ENCODE measurements around the gene ATG10. TPM values are rescaled to one million over a fixed set of nuclear protein-coding genes. Genes with fewer than 3 reads are reported as not detected.
"Not testable (repeated sequence)": the region's sequence is repeated elsewhere in the genome, so short reads cannot be mapped to it uniquely, and the experiment has no call there.

Gene ATG10
- total RNA-seq, 1 experiment from 2014 or later = 11.2 TPM

DNA sequence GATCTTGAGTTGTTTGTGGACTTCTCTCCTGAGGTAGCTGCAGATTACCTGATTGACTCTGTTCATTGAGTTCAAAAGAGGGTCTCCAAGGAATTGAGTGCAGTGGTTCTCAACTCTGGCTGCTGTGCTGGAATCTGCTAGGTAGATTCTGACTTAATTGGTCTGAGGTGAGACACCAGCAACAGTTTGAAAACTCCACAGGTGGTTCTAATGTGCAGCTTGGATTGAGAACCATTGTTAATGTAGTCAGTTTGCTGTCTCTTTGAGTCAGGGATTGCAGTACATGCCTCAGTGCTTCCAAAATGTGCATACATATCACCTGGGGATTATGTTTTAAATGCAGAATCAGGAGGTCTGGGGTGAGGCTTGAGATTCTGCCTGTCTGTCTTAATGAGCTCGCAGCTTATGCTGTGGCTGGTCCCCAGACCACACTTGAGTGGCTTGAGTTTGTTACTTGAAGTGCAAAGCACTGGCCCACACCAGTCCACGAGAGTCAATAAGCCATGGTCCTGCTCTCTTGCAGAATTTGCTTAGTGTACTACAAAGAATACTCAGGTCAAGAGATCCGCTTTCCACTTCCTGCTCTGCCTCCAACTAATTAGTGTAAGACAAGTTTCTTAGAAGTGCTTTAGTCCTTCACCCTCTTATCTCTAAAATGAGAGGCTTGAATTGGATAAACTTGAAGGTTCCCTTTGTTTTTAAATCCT is 82.3 kb downstream of the ATG10 start:
- no peak for DNase-seq (ENCODE audit: low read depth)

DNA sequence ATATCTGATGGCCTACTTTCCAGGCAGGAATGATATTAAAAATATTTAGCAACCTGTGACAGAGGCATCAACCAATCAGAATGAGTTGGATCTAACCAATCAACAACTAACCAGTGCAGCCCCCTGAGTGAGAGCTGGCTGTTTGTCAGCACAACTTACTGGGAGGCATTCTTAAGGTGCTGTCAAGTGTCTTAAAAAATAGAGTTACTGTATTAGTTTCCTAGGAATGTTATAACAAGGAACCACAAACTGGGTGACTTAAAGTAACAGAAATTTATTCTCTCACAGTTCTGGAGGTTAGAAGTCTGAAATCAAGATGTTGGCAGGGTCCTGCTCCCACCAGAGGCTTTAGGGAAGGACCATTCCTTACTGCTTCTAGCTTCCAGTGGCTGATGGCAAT is 85.2 kb downstream of the ATG10 start:
- no peak for DNase-seq (ENCODE audit: low read depth)

DNA sequence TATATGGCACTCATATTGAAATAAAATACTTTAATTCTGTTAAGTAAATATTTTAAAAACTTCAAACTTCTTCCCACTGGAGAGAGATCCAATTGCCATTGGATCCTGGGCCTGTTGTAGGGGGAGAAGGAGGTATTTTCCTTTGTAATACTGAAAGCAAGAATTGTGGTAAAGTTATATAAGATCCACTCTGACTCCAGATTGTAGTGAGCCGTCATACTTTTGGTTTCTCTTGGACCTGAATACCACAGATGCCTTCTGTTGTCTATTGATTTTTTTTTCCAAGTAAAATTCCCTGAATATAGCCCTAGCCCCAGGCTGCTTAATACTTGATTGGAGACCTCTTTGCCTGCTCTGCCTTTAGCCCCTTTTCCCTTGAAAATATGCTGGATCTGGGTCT is 86.9 kb downstream of the ATG10 start:
- peak; percentile 32 for DNase-seq (ENCODE audit: low read depth)

DNA sequence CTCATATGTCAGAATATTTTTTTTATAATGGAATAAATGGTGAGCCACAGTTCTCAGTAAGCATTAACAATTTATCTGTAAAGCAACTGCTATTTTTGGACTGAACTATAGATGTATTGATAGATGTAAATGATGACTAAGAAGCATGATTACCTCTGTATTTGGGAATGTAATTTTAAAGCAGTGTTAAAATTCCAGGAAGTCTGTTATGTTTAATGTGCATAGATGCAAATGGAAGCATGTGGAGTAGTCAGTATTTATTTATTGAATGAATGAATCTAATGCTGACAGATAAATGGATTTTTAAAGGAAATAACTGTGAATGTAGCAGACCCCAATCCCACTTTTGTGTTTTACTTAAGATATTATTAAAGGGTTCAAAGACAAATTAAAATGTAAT is 95.0 kb downstream of the ATG10 start:
- no peak for DNase-seq (ENCODE audit: low read depth)

DNA sequence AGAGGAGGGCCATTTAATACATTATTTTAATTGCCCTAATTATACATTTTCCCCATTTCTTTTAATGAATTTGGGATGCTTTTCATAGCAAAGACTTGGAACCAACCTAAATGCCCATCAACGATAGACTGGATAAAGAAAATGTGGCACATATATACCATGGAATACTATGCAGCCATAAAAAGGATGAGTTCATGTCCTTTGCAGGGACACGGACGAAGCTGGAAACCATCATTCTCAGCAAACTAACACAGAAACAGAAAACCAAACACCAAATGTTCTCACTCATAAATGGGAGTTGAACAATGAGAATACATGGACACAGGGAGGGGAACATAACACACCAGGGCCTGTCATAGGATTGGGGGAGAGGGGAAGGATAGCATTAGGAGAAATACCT is 96.2 kb downstream of the ATG10 start:
- not testable (repeated sequence) for DNase-seq (ENCODE audit: low read depth)

DNA sequence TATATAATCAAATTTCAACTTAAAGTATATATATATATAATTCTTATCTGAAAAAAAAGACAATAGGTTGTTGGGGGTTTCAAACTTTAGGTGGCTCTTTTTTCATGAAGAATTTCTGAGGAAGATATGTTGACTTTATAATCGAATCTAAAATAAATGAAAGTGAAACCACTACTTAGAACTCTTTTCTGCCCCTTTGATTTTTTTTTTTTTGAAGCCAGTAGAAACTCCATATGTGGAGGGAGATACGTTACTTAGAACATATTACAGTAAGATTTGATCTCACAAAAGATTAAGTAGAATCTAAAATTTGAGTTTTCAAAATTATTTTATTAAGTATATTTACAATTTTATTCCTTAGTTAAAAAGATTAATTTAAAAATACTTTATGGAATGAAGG is 96.9 kb downstream of the ATG10 start:
- DNase-seq (ENCODE audit: low read depth) = peak; percentile 28

DNA sequence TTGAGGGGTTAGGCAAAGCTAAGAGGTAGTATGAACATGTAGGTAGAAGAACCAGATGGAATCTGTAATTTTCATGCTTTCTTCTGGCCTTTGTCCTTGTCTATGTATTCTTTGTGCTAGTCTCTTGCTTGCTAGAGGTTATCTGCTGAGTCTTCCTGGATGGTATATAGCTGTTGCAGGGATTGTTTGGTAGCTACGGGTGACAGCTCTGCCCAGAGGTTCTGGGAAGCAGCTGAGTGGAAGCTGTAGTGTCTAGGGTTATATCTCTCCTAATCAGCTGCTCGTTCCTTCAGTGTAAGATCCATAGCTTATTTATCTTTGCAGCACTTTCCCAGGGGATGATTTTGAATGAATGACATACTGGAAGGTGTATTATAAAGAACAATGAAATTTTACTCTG is 100.3 kb downstream of the ATG10 start:
- no peak for DNase-seq (ENCODE audit: low read depth)

DNA sequence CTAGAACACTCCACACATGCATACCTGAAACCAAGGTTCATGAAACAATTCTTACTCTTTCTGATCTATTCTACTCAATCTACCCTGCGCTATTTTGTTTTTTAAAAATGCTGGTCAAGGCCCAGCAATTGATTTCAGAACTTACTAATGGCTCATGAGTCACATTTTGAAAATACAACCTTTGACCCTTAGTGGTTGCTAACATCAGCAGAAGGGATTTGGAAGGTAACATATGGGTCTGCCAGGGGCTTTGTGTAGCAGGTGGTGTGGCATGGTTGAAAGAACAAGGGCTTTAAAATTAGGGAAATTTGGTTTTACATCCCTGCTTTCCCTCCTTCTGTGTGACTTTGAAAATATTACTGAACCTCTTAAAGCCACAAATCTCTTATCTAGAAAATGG is 101.4 kb downstream of the ATG10 start:
- no peak for DNase-seq (ENCODE audit: low read depth)

DNA sequence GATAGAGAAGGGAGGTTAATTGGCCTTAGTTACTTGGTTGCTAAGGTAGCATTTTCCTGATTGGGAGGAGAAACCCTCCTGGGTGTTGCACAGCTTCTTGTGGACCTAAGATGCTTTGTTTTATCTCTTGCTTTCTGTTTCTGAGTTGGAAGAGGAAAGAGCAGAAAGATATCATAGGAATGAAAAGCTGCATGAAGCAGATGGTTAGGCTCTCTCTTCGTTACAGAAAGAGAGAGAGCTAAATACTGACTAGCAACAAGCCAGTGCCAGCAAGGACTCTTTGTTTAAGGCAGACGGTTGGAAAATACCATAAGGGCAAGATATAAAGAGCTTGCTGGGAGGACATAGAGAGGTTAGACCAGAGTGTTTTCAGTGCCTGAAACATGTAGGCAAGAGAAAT is 103.1 kb downstream of the ATG10 start:
- no peak for DNase-seq (ENCODE audit: low read depth)

DNA sequence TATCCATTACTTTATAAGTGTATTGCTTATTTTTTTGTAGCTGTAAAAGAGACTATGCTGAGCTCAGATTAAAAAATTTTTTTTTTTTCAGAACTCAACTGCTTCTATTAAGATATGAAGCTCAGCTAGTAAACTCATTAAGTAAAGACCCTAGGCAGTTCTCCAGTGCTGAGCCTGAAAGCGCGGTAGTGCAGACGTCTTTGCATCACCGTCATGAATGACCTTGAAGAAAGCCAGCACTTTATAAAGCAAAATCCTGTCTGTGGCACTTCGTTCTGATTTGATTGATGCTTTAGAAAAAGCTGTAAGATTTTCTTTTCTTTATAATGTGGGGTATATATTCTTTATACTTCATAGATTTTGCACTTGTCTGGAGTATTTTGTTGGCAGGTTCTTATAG is 105.7 kb downstream of the ATG10 start:
- no peak for DNase-seq (ENCODE audit: low read depth)

DNA sequence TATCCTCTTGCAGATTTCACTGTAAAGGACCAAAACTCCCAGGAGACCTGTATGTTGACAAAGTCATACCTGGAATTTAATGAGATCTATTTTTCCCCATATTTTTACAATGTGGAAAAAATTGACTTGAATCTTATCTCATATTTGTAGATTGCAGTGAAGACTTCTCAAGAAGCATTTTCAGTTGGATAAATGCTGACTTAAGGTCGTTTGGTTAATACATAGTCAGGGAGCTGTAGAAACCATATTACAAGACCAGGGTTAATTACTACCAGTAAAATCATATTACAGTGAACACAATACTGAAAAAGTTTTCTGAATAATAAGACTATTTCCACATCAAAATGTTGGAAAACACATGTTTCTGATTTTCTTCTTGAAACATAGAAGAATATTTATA is 119.8 kb downstream of the ATG10 start:
- DNase-seq (ENCODE audit: low read depth) = no peak

DNA sequence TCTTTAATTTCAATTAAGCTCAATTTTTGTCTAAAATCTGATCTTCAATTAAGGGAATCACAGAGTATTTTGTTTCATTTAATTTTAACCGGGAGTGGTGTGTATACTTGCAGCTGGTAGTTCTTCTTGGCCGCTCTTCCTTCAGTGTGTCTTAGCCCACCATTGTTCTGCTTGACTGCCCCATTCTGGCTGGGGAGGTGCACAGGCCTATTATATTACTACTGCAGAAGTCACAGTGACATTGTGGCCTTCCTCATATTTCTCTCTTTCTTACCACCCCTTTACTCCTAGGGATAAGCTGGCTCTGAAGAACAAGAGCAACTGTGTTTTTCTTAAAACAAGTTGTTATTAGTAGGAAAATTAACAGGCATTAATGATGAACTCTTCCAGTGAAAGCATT is 123.7 kb downstream of the ATG10 start:
- DNase-seq (ENCODE audit: low read depth) = no peak

DNA sequence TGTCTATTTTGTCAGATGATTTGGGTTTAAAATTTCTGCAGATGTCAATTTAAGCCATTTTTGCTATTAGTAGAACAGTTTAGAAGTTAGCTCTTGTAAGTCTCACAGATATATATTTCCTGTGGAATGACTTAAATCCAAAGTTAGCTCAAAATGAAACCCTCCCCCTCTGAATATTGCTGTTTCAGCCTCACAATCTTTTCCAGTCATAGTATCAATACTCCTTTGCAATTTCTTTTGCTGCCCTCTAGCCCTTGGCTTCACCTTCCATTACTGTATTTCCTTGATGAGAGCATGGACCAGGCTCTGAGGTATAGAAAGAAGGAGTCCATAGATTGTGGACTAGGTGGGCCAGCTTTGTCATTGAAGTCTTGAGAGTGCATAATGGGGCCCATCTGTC is 124.4 kb downstream of the ATG10 start:
- DNase-seq (ENCODE audit: low read depth) = no peak

DNA sequence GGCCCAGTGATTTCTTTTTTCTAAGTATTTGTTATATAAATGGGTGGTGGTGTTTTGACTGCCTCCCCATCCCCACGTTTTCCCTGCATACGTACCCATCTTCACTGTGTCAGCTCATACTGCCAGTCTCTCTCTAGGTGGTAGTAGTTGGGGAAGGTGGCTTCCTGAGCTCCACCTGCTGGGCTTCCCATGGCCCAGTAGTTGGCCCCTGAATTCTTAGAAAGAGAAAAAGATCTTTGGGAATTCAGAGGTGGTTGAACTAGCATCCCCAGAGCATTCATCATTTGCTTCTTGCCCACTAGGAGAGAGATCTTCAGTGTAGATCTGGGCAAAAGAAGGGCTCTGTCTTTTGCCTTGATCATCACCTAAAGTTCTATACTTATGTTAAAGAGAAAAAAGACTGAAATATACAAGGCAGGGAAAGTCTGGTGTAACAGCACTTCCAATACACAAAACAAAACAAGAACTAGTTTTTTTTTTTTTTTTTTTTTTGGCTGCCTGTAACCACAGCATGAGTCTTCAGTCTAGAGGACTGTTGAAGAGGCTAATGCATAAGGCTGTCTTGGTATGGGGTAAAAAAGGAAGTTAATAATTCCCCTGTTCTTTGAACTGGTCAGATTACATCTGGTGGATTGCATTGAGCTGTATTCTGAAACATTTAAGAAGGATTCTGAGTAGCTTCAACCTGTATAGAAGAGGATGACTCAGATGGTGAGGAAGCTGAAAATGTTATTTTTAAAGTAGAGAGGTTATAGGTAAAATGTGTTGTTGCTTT is 128.7 kb downstream of the ATG10 start:
- no peak for DNase-seq (ENCODE audit: low read depth)

DNA sequence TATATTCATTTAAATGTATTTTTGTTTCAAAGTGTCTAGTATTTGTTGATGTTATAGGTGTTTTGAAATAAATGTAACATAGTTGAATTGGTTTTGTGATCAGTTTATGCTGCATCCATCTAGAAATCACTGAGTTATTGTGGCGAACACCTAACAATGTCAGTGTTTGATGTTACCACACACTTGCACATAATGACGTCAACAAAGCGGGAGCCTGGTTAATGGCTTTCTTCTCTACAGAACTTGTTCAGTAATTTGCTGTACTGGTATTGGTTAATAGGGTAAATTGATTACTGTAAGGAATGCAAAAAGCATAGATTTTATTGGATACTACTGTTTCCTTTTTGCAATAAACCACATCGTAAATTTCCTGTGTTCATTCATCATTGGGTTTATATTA is 133.0 kb downstream of the ATG10 start:
- DNase-seq (ENCODE audit: low read depth) = no peak

DNA sequence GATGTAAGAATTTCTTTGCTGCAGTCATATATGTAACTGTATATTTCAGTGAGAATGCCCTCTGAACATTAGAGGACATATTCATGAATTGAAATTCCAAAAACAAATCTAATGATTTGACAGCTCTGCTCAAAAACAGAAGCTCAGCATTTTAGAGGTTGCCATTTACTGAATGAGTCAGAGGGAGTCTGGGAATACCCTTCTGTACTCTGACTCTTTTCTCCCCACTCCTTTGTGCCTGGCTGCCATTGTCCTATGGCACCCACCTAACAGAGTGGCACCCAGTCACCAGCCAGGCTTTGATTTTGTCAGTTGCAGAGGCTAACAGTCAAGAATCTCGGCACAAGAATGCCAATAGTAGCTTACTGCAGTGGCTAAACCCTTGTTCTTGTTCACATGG is 133.6 kb downstream of the ATG10 start:
- peak; percentile 17 for DNase-seq (ENCODE audit: low read depth)

DNA sequence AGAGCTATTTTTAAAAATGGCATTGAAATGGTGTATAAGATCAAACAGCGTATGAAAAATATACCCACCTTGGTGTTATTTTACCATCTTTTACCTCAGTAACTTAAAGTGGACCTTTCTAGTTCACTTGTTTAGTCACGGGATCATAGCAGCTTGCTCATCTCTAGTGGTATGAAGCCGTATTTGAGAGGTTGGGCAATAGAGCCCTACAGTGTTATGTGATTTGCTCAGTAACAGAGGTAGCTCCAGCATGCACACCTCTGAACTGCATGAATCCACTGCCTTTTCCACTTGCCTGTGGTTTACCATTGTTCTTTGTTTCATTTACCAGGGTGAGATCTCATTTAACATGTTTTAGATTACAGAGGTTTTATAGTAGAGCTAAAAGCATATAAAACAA is 134.4 kb downstream of the ATG10 start:
- DNase-seq (ENCODE audit: low read depth) = peak; percentile 3

DNA sequence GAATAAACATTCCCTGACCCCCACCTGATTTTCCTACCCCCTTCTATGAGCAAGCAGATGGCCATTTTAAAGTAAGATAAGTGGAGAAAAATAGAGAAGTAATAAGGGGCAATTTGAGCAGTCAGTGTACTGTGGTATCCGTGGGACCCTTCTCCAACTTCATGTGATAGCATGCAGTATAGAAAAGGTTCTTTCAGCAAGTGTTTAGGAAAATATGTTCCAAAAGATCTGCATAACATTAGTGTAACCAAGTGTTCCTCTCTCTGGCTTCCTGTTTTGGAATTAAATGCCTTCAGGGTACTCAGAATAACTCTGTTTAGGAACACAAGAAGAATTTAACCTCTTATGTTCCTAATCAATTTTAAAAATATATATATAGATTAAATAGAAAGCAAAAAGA is 134.9 kb downstream of the ATG10 start:
- peak; percentile 3 for DNase-seq (ENCODE audit: low read depth)

DNA sequence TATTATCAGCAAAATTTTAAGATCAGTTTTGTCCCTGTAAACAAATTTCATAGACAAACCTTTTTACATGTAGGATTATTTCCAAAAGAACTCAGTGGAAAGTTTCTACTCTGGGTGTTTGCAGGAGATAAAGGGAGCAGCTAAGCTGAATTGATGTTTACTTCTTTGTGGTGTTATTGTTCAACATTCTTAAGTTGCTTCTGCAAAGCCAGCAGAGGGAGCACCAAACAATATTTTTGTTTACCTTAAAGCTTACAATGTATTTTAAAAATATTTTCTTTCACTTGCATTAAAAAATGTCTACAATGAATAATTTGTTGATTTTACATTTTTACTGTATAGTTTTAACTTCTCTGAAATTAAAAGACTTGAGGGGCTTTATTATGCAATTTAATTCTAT is 135.4 kb downstream of the ATG10 start:
- peak; percentile 3 for DNase-seq (ENCODE audit: low read depth)

DNA sequence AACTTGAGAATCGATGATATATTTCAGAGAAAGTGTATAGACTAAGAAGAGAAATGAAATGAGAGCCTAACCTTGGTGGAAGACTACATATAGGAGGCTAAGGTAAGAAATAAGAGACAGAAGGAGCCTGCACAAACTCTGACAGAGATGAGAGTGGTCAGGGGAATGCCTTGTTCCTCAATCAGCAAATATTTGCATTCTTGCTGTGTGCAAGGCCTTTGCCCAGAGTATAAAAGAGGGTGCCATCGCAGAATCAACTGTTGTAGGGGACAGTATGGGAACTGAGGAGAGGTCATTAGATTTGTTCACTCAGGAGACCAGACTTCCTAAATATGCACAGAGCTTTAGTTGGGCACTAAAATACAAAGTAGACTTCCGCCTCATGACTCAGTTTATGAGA is 137.2 kb downstream of the ATG10 start:
- DNase-seq (ENCODE audit: low read depth) = no peak

DNA sequence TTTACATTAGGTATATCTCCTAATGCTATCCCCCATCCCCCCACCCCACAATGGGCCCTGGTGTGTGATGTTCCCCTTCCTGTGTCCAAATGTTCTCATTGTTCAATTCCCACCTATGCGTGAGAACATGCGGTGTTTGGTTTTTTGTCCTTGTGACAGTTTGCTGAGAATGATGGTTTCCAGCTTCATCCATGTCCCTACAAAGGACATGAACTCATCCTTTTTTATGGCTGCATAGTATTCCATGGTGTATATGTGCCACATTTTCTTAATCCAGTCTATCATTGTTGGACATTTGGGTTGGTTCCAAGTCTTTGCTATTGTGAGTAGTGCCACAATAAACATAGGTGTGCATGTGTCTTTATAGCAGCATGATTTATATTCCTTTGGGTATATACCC is 138.1 kb downstream of the ATG10 start:
- DNase-seq (ENCODE audit: low read depth) = not testable (repeated sequence)

DNA sequence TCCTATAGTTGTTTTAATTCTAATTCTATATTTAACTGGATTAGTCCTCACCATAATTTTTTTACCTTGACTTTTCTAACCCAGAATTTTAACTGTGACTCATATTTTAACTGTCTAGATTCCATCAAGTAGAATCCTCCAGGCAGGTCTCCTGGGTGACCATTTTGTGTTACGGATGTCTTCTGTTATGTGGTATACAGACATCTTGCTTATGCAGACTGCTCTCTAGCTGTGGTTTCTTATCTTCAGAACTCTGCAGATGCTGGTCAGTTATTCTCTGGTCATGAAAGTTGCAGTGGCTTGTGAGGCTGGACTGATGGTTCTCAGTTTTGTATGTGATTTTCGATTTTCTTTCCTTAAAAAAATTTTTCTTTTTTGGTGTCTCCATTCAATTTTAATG is 139.4 kb downstream of the ATG10 start:
- peak; percentile 76 for DNase-seq (ENCODE audit: low read depth)

DNA sequence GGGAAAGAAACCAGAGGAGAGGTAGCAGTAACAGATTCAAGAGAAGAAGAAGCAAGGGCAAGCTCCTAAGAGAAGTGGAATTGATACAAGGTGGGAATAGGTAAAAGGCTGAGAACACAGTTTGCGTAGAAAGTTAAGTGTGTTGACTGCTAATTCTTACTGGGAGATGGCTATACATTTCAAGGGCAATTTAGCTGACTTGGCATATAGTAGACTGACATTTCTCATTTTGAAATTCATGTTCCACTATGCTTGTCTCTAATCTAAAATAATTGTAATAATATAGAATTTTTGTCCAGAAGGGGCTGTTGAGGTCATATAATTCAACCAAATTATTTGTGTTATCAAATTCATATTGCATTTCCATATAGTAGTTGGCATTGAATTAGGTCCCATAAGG is 144.0 kb downstream of the ATG10 start:
- DNase-seq (ENCODE audit: low read depth) = no peak

DNA sequence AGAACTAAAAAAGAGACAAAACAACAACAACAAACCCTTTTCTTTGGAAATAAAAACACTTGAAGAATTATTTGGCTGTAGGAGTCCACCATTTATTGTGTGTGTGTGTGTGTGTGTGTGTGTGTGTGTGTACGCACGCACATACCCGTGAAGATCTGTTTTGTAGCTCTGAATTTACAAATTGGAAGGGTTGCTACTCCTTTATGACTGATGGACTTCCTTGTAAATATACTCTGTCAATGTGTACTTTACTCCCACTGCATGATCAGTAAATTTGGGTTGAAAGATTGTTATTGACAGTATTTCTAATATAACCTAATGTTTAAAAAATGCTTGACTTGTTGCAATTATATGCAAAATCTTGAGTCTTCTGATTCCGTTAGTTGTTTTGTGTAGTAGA is 148.1 kb downstream of the ATG10 start:
- no peak for DNase-seq (ENCODE audit: low read depth)
